Chondrocyte (in vitro differentiated cells): ENCODE measurements around the gene AK1. TPM values are rescaled to one million over a fixed set of nuclear protein-coding genes. Genes with fewer than 3 reads are reported as not detected.

Experiments used
- DNase-seq: peaks from one replicate; pipeline ENCODE4 v3.0.0; 2021; ENCODE audit warnings: mixed read lengths, low spot score
- H3K27ac Mint-ChIP-seq: one replicate; pipeline ENCODE4 v1.8.0; 2021; ENCODE audit warnings: mild to moderate bottlenecking, moderate library complexity, mixed read lengths; ENCODE audit not compliant: unreplicated experiment
- H3K27me3 Mint-ChIP-seq: 2 replicates; pipeline ENCODE4 v1.8.0; 2021; ENCODE audit warnings: low read depth, mixed read lengths
- H3K36me3 Mint-ChIP-seq: 2 replicates; pipeline ENCODE4 v1.8.0; 2021; ENCODE audit warnings: low read depth, mixed read lengths
- H3K4me1 Mint-ChIP-seq: 2 replicates; pipeline ENCODE4 v1.8.0; 2021; ENCODE audit warnings: low read depth, mild to moderate bottlenecking, mixed read lengths
- H3K4me3 Mint-ChIP-seq: one replicate; pipeline ENCODE4 v1.8.0; 2021; ENCODE audit warnings: mild to moderate bottlenecking, moderate library complexity, mixed read lengths; ENCODE audit not compliant: unreplicated experiment
- H3K9me3 Mint-ChIP-seq: 2 replicates; pipeline ENCODE4 v1.8.0; 2021; ENCODE audit warnings: low read depth, mixed read lengths
- CTCF ChIP-seq: fragments of 200-600 bp; sonication (generic); IDR thresholded peaks from 2 replicates; pipeline ENCODE4 v1.5.0; 2021; ENCODE audit warnings: antibody characterized with exemption, mild to moderate bottlenecking, moderate library complexity
- total RNA-seq: library from RNA; stranded (reverse); gene quantifications from 3 replicates; pipeline ENCODE4 v1.2.1, GENCODE V29; 2021

AK1 gene
- total RNA-seq, 1 donor from 2014 or later, result 77.2 TPM

- Mint-ChIP-seq H3K4me1 (peaks cover 38% of the 10 kb centered on the region), H3K27ac (peak overlapping the region; percentile 5)
- TF ChIP-seq CTCF, result no peak
These were observed 2.9 kb downstream of the AK1 start for GRCh38 chr9:127874301-127875221.

GRCh38 chr9:127873886-127874285, 3.6 kb downstream of the AK1 start:
- H3K4me1 Mint-ChIP-seq, result peaks cover 38% of the 10 kb centered on the region
- H3K9me3 Mint-ChIP-seq, result no peaks in the 10 kb centered on the region
- H3K27me3 Mint-ChIP-seq, result no peaks in the 10 kb centered on the region
- DNase-seq, result no peak
- no peak for TF ChIP-seq CTCF
- no peak overlapping the region for H3K27ac Mint-ChIP-seq
- H3K4me3 Mint-ChIP-seq, result no peak overlapping the region
- H3K36me3 Mint-ChIP-seq, result peaks cover 11% of the 10 kb centered on the region

More at GRCh38 chr9:127874301-127875221, 2.9 kb downstream of the AK1 start:
- H3K4me3 Mint-ChIP-seq, result no peak overlapping the region
- no peak for DNase-seq
- peaks cover 11% of the 10 kb centered on the region for H3K36me3 Mint-ChIP-seq
- H3K27me3 Mint-ChIP-seq, result no peaks in the 10 kb centered on the region
- no peaks in the 10 kb centered on the region for H3K9me3 Mint-ChIP-seq

- Mint-ChIP-seq H3K27me3 (no peaks in the 10 kb centered on the region), H3K4me1 (peaks cover 36% of the 10 kb centered on the region), H3K9me3 (no peaks in the 10 kb centered on the region), H3K27ac (no peak overlapping the region), H3K36me3 (peaks cover 15% of the 10 kb centered on the region), H3K4me3 (no peak overlapping the region)
- TF ChIP-seq CTCF, result no peak
- no peak for DNase-seq
These were observed 4.2 kb downstream of the AK1 start for GRCh38 chr9:127873223-127873691.

GRCh38 chr9:127872369-127873222, 4.9 kb downstream of the AK1 start:
- no peak for DNase-seq
- Mint-ChIP-seq H3K36me3 (peaks cover 16% of the 10 kb centered on the region), H3K27ac (no peak overlapping the region), H3K4me3 (no peak overlapping the region), H3K27me3 (no peaks in the 10 kb centered on the region), H3K4me1 (peaks cover 30% of the 10 kb centered on the region), H3K9me3 (no peaks in the 10 kb centered on the region)
- no peak for TF ChIP-seq CTCF

DNA sequence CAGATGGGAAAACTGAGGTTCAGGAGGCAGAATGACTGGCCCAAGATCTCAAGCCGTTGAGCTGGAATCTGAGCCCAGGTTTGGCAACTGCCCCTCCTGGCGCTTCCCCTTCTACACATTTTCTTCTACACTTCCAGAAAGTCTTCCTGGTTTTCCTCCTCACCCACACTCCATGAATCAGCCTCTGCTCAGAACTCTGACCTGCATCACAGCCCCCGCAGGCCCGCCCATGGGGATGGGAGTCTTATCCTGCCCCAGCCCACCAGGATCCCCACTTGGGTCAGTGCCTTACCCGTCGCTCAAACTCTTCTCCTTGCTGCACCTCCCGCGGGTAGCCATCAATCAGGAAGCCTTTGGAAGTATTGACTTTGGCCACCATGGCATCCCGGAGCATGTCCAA, 5.9 kb downstream of the AK1 start:
- Mint-ChIP-seq H3K4me1 (peaks cover 23% of the 10 kb centered on the region), H3K27ac (no peak overlapping the region), H3K27me3 (no peaks in the 10 kb centered on the region), H3K9me3 (no peaks in the 10 kb centered on the region), H3K4me3 (no peak overlapping the region), H3K36me3 (peaks cover 16% of the 10 kb centered on the region)
- TF ChIP-seq CTCF, result no peak
- DNase-seq, result no peak
